NCI-H82 treated with DMSO at 0.1 percent for 48 hours (cell line): ENCODE results near the gene COL4A3.

Source experiments
- DNase-seq: peaks from one replicate; lab custom pipeline; 2025; ENCODE audit not compliant: unreplicated experiment; lab: John Stamatoyannopoulos, UW

Gene COL4A3

GRCh38 chr2:227337442-227337841, 173.0 kb downstream of the COL4A3 start:
- DNase-seq = no peak

DNA sequence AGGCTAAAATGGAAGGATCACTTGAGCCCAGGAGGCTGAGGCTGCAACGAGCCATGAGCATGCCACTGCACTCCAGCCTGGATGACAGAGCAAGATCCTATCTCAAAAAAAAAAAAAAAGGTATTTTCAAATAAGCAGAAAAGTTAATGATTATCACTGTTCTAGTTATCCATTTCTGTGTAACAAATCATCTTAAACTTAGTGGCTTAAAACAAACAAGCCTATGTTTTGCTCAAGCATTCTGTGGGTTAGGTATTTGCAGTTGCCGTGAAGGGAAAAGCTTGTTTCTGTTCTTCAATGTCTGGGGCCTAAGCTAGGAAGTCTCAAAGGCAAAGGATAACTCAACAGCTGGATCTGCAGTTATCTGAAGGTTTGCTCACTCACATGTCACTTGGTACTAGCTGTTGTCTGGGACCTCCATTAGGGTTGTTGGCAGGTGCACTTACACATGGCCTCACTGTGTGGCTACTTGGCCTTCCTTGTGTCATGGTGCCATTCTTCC, 174.7 kb downstream of the COL4A3 start:
- DNase-seq = no peak

- no peak for DNase-seq
Measured at GRCh38 chr2:227340106-227340505, 175.7 kb downstream of the COL4A3 start.

DNA sequence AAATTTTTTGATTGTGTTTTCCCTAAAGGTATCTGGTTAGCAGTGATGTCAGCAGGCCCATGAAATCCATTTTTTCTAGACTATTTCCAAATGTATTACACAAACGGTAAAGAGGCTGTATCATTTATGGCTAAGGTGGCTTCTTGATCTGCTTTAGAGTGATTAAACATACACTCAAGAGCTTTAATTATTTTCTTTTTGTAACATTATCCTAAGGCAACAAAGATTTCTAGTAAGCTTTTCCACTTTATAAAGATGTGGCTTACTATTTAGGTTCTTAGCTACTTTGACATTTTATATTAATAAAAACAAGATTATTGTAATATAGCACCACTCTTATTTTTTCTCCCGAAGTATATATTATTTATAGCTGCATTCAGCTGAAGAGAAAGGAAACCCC, 177.1 kb downstream of the COL4A3 start:
- no peak for DNase-seq

DNA sequence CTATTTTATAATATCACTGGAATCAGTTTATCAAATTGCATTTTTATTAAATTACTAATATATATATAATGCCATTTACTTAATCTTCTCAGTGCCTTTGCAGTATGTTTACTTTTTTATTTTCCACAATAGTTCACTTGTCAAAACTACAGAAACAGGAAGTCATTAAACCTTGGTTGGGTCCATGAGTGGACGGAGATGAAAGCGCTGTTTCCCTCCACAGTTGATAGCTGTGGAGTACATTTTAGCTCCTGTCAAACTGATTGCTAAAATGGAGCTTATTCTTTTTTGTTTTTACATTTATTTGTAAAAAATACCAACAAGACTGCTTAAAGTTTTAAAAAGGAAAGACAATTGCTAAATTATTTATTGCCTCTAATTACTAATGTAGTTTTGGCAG, 179.8 kb downstream of the COL4A3 start:
- no peak for DNase-seq

DNA sequence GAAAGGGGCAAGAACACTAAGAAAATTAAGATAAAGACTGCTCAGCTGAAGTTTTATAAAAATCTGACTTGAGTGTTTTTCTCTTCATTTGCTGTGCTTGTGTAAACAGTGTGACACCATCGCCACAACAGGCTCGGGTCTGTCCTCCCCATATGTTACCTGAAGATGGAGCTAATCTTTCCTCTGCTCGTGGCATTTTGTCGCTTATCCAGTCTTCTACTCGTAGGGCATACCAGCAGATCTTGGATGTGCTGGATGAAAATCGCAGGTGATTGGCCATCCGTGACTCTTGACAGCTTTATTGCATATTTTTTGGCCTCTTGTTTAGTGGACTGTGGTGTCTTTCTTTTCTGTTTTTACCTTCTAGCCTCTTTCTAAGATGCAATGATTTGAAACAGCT, 182.7 kb downstream of the COL4A3 start:
- no peak for DNase-seq

GRCh38 chr2:227348324-227348723, 183.9 kb downstream of the COL4A3 start:
- DNase-seq = no peak

GRCh38 chr2:227349989-227350612, 185.7 kb downstream of the COL4A3 start:
- DNase-seq = no peak

DNA sequence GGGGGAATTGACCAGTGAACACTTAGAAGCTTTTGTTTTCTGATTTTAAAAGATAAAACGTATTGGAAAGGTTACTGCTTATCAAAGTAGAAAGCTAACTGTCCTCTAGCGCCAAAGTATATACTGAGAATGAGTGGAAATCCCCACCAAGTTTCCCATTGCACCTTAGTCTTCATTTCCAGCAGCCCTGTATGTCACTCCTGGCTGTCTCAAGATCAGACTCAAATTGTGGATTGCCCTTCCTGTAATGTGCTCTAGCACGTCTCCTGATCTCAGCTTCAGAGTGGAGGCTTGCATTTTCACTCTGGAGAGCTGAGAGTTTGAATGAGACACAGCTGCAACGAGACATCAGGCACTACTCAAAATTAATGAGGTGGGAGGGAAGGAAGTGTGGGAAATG, 187.2 kb downstream of the COL4A3 start:
- no peak for DNase-seq

GRCh38 chr2:227360351-227360750, 195.9 kb downstream of the COL4A3 start:
- DNase-seq = no peak

GRCh38 chr2:227363756-227364155, 199.3 kb downstream of the COL4A3 start:
- DNase-seq = no peak
